Loucy (cell line): ENCODE results near the gene CACNA1B.

ENCODE experiments used
- EZH2phosphoT487 ChIP-seq: fragments of 200-600 bp; IDR thresholded peaks from 2 replicates; pipeline ENCODE4 v1.6.1; 2018; ENCODE audit warnings: antibody characterized with exemption, mild to moderate bottlenecking, moderate library complexity, borderline replicate concordance
- TF ChIP-seq, protein P1 (sequence below): fragments of 200-600 bp; sonication (generic); conservative IDR thresholded peaks from 2 replicates; pipeline ENCODE4 v1.5.1; 2014; ENCODE audit warnings: mild to moderate bottlenecking, antibody characterized with exemption, low read length

DNA sequence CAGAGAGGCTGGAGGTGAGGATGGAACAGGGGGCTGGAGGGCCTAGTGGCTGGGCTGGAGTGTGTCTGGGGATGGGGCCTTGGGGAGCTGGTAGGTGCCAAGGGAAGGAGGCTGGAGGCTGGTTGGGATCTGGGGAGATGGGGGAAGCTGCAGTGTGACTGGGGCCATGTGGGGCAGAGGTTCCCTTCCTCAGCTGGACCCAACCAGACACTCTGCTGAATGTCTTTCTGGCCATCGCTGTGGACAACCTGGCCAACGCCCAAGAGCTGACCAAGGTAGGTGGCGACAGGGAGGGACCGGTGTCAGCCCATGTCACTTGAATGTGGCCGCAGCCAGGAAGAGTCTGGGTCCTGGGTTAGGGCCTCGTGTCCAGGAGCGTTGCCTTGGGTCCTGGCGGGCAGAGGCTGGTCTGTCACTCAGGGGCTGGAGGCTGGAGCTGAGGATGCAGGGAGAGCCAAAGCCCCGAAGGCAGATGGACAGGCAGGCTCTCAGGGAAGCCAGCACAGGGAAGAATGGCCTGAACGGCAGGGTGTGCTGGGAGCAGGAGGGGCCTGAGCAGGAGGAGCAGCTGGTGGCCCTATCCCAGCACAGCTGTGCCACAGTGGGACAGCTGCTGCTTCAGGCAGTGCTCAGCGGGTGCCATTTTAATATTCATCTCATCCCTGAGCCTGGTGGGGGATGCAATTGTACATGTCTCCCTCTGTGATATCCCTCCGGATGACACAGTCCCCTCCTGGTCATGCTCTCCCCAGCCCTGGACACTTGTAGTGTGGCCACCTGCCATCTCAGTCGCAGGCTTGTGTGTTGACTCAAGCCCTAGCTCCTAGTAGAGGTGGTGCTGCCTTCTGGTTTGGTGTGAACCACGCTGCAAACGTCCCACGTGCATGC lies 132.5 kb downstream of the CACNA1B start:
- TF ChIP-seq, protein P1, sequence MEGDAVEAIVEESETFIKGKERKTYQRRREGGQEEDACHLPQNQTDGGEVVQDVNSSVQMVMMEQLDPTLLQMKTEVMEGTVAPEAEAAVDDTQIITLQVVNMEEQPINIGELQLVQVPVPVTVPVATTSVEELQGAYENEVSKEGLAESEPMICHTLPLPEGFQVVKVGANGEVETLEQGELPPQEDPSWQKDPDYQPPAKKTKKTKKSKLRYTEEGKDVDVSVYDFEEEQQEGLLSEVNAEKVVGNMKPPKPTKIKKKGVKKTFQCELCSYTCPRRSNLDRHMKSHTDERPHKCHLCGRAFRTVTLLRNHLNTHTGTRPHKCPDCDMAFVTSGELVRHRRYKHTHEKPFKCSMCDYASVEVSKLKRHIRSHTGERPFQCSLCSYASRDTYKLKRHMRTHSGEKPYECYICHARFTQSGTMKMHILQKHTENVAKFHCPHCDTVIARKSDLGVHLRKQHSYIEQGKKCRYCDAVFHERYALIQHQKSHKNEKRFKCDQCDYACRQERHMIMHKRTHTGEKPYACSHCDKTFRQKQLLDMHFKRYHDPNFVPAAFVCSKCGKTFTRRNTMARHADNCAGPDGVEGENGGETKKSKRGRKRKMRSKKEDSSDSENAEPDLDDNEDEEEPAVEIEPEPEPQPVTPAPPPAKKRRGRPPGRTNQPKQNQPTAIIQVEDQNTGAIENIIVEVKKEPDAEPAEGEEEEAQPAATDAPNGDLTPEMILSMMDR: no peak
- no peak for TF ChIP-seq EZH2phosphoT487
